ENCODE results near the gene LSG1.

- no peak for TF ChIP-seq REST (IDR thresholded peaks at IDR 0.05; ENCODE audit: borderline replicate concordance)
- TF ChIP-seq RAD21 (conservative IDR thresholded peaks at IDR 0.05), result peak; percentile 29
- peak; percentile 65 for TF ChIP-seq CTCF (IDR thresholded peaks at IDR 0.05; ENCODE audit: poor library complexity, severe bottlenecking)
- no peak for TF ChIP-seq EP300 (conservative IDR thresholded peaks at IDR 0.05; ENCODE audit: poor library complexity, severe bottlenecking)
- TF ChIP-seq POLR2AphosphoS5 (IDR thresholded peaks at IDR 0.05), result peak; percentile 24
Measured at GRCh38 chr3:194687638-194688199, 15.7 kb upstream of the LSG1 start.
